Mesendoderm (in vitro differentiated cells): Measurements from ENCODE around the gene SNHG17.
A peak's percentile ranks its signal among the peaks of the same experiment; 100 is the strongest.
"Not testable (repeated sequence)": the region's sequence is repeated elsewhere in the genome, so short reads cannot be mapped to it uniquely, and the experiment has no call there.

Experiments
- DNase-seq: peaks from one replicate; pipeline ENCODE4 v3.0.0; 2013
- H2AK5ac ChIP-seq: 2 replicates; pipeline ENCODE4 v1.6.1; 2013; ENCODE audit warnings: low read length, inconsistent platforms
- H2BK120ac ChIP-seq: 2 replicates; pipeline ENCODE4 v1.6.1; 2013; ENCODE audit warnings: low read depth, mild to moderate bottlenecking, low read length, moderate library complexity, mixed read lengths
- H2BK15ac ChIP-seq: replicated peaks from 2 replicates; pipeline ENCODE4 v1.6.1; 2013; ENCODE audit warnings: low read depth, mild to moderate bottlenecking, moderate library complexity
- H2BK5ac ChIP-seq: 2 replicates; pipeline ENCODE4 v1.6.1; 2013; ENCODE audit warnings: low read length, inconsistent platforms
- H3K18ac ChIP-seq: 2 replicates; pipeline ENCODE4 v1.6.1; 2013; ENCODE audit warnings: mild to moderate bottlenecking, low read length, mixed read lengths
- H3K23ac ChIP-seq: one replicate; pipeline ENCODE4 v1.6.1; 2013; ENCODE audit warnings: low read length
- H3K27ac ChIP-seq: 2 replicates; pipeline ENCODE4 v1.5.1; 2013; ENCODE audit warnings: low read depth, mild to moderate bottlenecking, inconsistent platforms, low read length, moderate library complexity
- H3K27me3 ChIP-seq: 2 replicates; pipeline ENCODE4 v1.6.1; 2013; ENCODE audit warnings: low read length, control low read depth, mild to moderate bottlenecking, inconsistent platforms; ENCODE audit not compliant: insufficient read depth, poor library complexity
- H3K36me3 ChIP-seq: 2 replicates; pipeline ENCODE4 v1.6.1; 2013; ENCODE audit warnings: low read length, inconsistent platforms; ENCODE audit not compliant: control insufficient read depth, insufficient read depth
- H3K4ac ChIP-seq: one replicate; pipeline ENCODE4 v1.6.1; 2013; ENCODE audit warnings: low read depth, mild to moderate bottlenecking, low read length, moderate library complexity
- H3K4me1 ChIP-seq: 2 replicates; pipeline ENCODE4 v1.6.1; 2013; ENCODE audit warnings: low read depth, low read length, inconsistent platforms; ENCODE audit not compliant: control insufficient read depth
- H3K4me2 ChIP-seq: 2 replicates; pipeline ENCODE4 v1.6.1; 2013; ENCODE audit warnings: low read length
- H3K4me3 ChIP-seq: 2 replicates; pipeline ENCODE4 v1.5.1; 2013; ENCODE audit warnings: mild to moderate bottlenecking, low read length
- H3K56ac ChIP-seq: one replicate; pipeline ENCODE4 v1.6.1; 2013; ENCODE audit warnings: low read length
- H3K79me1 ChIP-seq: 2 replicates; pipeline ENCODE4 v1.6.1; 2013; ENCODE audit warnings: low read length, inconsistent platforms
- H3K79me2 ChIP-seq: 2 replicates; pipeline ENCODE4 v1.6.1; 2013; ENCODE audit warnings: mild to moderate bottlenecking, low read length; ENCODE audit not compliant: control insufficient read depth, insufficient read depth
- H3K9ac ChIP-seq: 2 replicates; pipeline ENCODE4 v1.6.1; 2013; ENCODE audit warnings: low read length, inconsistent platforms
- H4K5ac ChIP-seq: one replicate; pipeline ENCODE4 v1.6.1; 2013; ENCODE audit warnings: low read length
- H4K8ac ChIP-seq: one replicate; pipeline ENCODE4 v1.6.1; 2013; ENCODE audit warnings: low read depth, mild to moderate bottlenecking, control low read depth, low read length, moderate library complexity
- WGBS: extraction: QIAGEN DNeasy Blood & Tissue Kit; methylation state at CpG from one replicate; pipeline ENCODE4 v1.1.7; 2013; ENCODE audit warnings: low lambda C conversion rate, missing lambda C conversion rate; ENCODE audit not compliant: insufficient coverage; ENCODE audit errors: extremely low coverage; 5-methylcytosine and 5-hydroxymethylcytosine counted together

Gene SNHG17

GRCh38 chr20:38377838-38378237 is 57.3 kb downstream of the SNHG17 start:
- H2AK5ac ChIP-seq, H3K18ac ChIP-seq, H2BK120ac ChIP-seq, H3K4ac ChIP-seq, H3K4me2 ChIP-seq, DNase-seq, H3K9ac ChIP-seq, H3K4me3 ChIP-seq, H3K56ac ChIP-seq, H3K27me3 ChIP-seq, H3K4me1 ChIP-seq, H2BK5ac ChIP-seq, H3K27ac ChIP-seq, H3K79me2 ChIP-seq, H3K79me1 ChIP-seq, H4K8ac ChIP-seq, H3K36me3 ChIP-seq, H2BK15ac ChIP-seq, H3K23ac ChIP-seq, H4K5ac ChIP-seq: not testable (repeated sequence)
- WGBS = no CpG with 5 or more reads among the region's 5 CpGs

GRCh38 chr20:38377039-38377685 is 58.0 kb downstream of the SNHG17 start:
- no peak overlapping the region for H3K56ac ChIP-seq
- H3K79me1 ChIP-seq = no peaks in the 10 kb centered on the region
- no peak overlapping the region for H4K5ac ChIP-seq
- no peak overlapping the region for H2BK5ac ChIP-seq
- no peak overlapping the region for H3K23ac ChIP-seq
- no peaks in the 10 kb centered on the region for H3K36me3 ChIP-seq
- no peaks in the 10 kb centered on the region for H3K4me1 ChIP-seq
- no peak overlapping the region for H2BK120ac ChIP-seq
- H3K9ac ChIP-seq = no peak overlapping the region
- no peak overlapping the region for H3K18ac ChIP-seq
- WGBS = no CpG with 5 or more reads among the region's 11 CpGs
- H3K79me2 ChIP-seq = no peaks in the 10 kb centered on the region
- no peak overlapping the region for H2AK5ac ChIP-seq
- H3K27ac ChIP-seq = no peak overlapping the region
- H2BK15ac ChIP-seq = no peak overlapping the region
- H3K4me2 ChIP-seq = no peak overlapping the region
- no peaks in the 10 kb centered on the region for H3K27me3 ChIP-seq
- no peak overlapping the region for H3K4ac ChIP-seq
- DNase-seq = no peak
- H3K4me3 ChIP-seq = no peak overlapping the region
- H4K8ac ChIP-seq = no peak overlapping the region

- Histone ChIP-seq H3K18ac (no peak overlapping the region), H4K8ac (no peak overlapping the region), H3K4me3 (no peak overlapping the region), H3K27me3 (no peaks in the 10 kb centered on the region), H2BK120ac (no peak overlapping the region), H3K79me2 (no peaks in the 10 kb centered on the region), H3K36me3 (no peaks in the 10 kb centered on the region), H2AK5ac (no peak overlapping the region), H3K79me1 (no peaks in the 10 kb centered on the region), H3K56ac (no peak overlapping the region), H3K4me1 (no peaks in the 10 kb centered on the region), H3K4ac (no peak overlapping the region), H2BK15ac (no peak overlapping the region), H3K4me2 (no peak overlapping the region), H4K5ac (no peak overlapping the region), H3K9ac (no peak overlapping the region), H2BK5ac (no peak overlapping the region), H3K23ac (no peak overlapping the region), H3K27ac (no peak overlapping the region)
- no CpG with 5 or more reads among the region's 5 CpGs for WGBS
- DNase-seq = no peak
Measured at GRCh38 chr20:38373898-38374297, 61.2 kb downstream of the SNHG17 start.

GRCh38 chr20:38373231-38373867 is 61.8 kb downstream of the SNHG17 start:
- Histone ChIP-seq H3K23ac (no peak overlapping the region), H3K56ac (no peak overlapping the region), H3K79me1 (no peaks in the 10 kb centered on the region), H2BK15ac (no peak overlapping the region), H3K4me1 (no peaks in the 10 kb centered on the region), H3K27ac (no peak overlapping the region), H3K79me2 (no peaks in the 10 kb centered on the region), H4K8ac (no peak overlapping the region), H3K36me3 (no peaks in the 10 kb centered on the region), H4K5ac (no peak overlapping the region), H3K4me2 (no peak overlapping the region), H2BK120ac (no peak overlapping the region), H3K9ac (no peak overlapping the region), H2AK5ac (no peak overlapping the region), H3K4ac (no peak overlapping the region), H3K18ac (no peak overlapping the region), H2BK5ac (no peak overlapping the region), H3K4me3 (no peak overlapping the region), H3K27me3 (no peaks in the 10 kb centered on the region)
- DNase-seq = peak; percentile 26
- no CpG with 5 or more reads among the region's 7 CpGs for WGBS

- Histone ChIP-seq H2BK5ac (no peak overlapping the region), H3K27ac (no peak overlapping the region), H3K4me1 (no peaks in the 10 kb centered on the region), H4K5ac (no peak overlapping the region), H3K23ac (no peak overlapping the region), H3K4me2 (no peak overlapping the region), H3K4me3 (no peak overlapping the region), H2AK5ac (no peak overlapping the region), H3K27me3 (no peaks in the 10 kb centered on the region), H3K18ac (no peak overlapping the region), H3K36me3 (no peaks in the 10 kb centered on the region), H3K4ac (no peak overlapping the region), H3K9ac (no peak overlapping the region), H2BK15ac (no peak overlapping the region), H3K56ac (no peak overlapping the region), H4K8ac (no peak overlapping the region), H2BK120ac (no peak overlapping the region), H3K79me2 (no peaks in the 10 kb centered on the region), H3K79me1 (no peaks in the 10 kb centered on the region)
- no peak for DNase-seq
- WGBS = no CpG with 5 or more reads among the region's 5 CpGs
Measured at GRCh38 chr20:38372806-38373205, 62.3 kb downstream of the SNHG17 start.
